Stomach (tissue), 9 donors: Measurements from ENCODE around the gene GFAP. TPM values are rescaled to one million over a fixed set of nuclear protein-coding genes. Genes with fewer than 3 reads are reported as not detected.

Source experiments
- DNase-seq, 2 donors: peaks; one replicate each; pipeline versions ENCODE4 v3.0.0 to v3.0.0-alpha.2; 2013 to 2019
- H3K27ac ChIP-seq, 5 donors: fragments of 200-600 bp in 4 of 5; sonication (generic) in 4 of 5; one replicate each; pipeline ENCODE4 v1.5.1; 2013 to 2019; ENCODE audit warnings: mild to moderate bottlenecking in 1 of 5, moderate library complexity in 1 of 5
- H3K27me3 ChIP-seq, 3 donors: fragments of 200-600 bp; sonication (generic); one replicate each; pipeline ENCODE4 v1.5.1; 2017 to 2019; ENCODE audit warnings: mixed run types in 1 of 3
- H3K36me3 ChIP-seq, 4 donors: fragments of 200-600 bp; sonication (generic); 1 replicate in 3 of 4; 2 replicates in 1 of 4; pipeline ENCODE4 v1.5.1; 2016 to 2019
- H3K4me1 ChIP-seq, 4 donors: fragments of 200-600 bp; sonication (generic); one replicate each; pipeline ENCODE4 v1.5.1; 2016 to 2019
- H3K4me3 ChIP-seq, 4 donors: fragments of 200-600 bp; sonication (generic) in 3 of 4; one replicate each; pipeline ENCODE4 v1.5.1; 2016 to 2019; ENCODE audit warnings: mild to moderate bottlenecking in 1 of 4
- H3K9me3 ChIP-seq, 4 donors: fragments of 200-600 bp; sonication (generic); one replicate each; pipeline ENCODE4 v1.5.1; 2016 to 2019
- EP300 ChIP-seq: sonication (generic); formaldehyde crosslinking; IDR thresholded peaks from one replicate; pipeline ENCODE4 v1.6.1; 2017; ENCODE audit warnings: antibody characterized with exemption
- POLR2A ChIP-seq, 4 donors: fragments of 450-650 bp; IDR thresholded peaks; one replicate each; pipeline ENCODE4 v1.6.1; 2016; ENCODE audit warnings: antibody characterized with exemption in 4 of 4, control low read depth in 2 of 4, mild to moderate bottlenecking in 1 of 4, moderate library complexity in 1 of 4
- POLR2AphosphoS5 ChIP-seq, 3 donors: sonication (generic); formaldehyde crosslinking; IDR thresholded peaks; one replicate each; pipeline ENCODE4 v1.6.1; 2016; ENCODE audit warnings: antibody characterized with exemption in 3 of 3
- WGBS, 5 donors: extraction: QIAGEN DNeasy Blood & Tissue Kit in 3 of 5; methylation state at CpG; one replicate each; pipeline versions ENCODE4 v1.1.5 to v1.1.7; 2013 to 2018; 5-methylcytosine and 5-hydroxymethylcytosine counted together
- intact Hi-C: fragments of 100-400 bp; cut with DNase I; formaldehyde crosslinking; loops from one replicate; pipeline ENCODE4 v1.15.1; 2023; ENCODE audit warnings: low total_unique reads
- polyA plus RNA-seq, 3 donors: library from polyadenylated mRNA; stranded (reverse); fragments of 200-250 nt; gene quantifications; one replicate each; pipeline ENCODE4 v1.2.3, GENCODE V29; 2013
- total RNA-seq, 5 donors: library from RNA; depleted of rRNA; stranded (reverse); fragments of >200 nt; gene quantifications; one replicate each; pipeline versions ENCODE4 v1.1.0 to v1.2.3, GENCODE V29; 2014 to 2016
- TF ChIP-seq, protein P1 (sequence below), 7 experiments: fragments of 450-650 bp in 4 of 7; fragments of 200-600 bp in 3 of 7; sonication (generic) in 3 of 7; IDR thresholded peaks; one replicate each; pipeline ENCODE4 v1.5.1; 2016 to 2019; ENCODE audit warnings: antibody characterized with exemption in 7 of 7, control low read depth in 2 of 7, mild to moderate bottlenecking in 1 of 7
- donor health status: healthy with polysubstance abuse.
- donor health status: Bipolar disorder and iron deficiency.
- donor health status: healthy.

GFAP gene
- total and polyA plus RNA-seq, 8 donors = 0.15 to 9.7 (median 0.80) TPM; not detected in 4

DNA sequence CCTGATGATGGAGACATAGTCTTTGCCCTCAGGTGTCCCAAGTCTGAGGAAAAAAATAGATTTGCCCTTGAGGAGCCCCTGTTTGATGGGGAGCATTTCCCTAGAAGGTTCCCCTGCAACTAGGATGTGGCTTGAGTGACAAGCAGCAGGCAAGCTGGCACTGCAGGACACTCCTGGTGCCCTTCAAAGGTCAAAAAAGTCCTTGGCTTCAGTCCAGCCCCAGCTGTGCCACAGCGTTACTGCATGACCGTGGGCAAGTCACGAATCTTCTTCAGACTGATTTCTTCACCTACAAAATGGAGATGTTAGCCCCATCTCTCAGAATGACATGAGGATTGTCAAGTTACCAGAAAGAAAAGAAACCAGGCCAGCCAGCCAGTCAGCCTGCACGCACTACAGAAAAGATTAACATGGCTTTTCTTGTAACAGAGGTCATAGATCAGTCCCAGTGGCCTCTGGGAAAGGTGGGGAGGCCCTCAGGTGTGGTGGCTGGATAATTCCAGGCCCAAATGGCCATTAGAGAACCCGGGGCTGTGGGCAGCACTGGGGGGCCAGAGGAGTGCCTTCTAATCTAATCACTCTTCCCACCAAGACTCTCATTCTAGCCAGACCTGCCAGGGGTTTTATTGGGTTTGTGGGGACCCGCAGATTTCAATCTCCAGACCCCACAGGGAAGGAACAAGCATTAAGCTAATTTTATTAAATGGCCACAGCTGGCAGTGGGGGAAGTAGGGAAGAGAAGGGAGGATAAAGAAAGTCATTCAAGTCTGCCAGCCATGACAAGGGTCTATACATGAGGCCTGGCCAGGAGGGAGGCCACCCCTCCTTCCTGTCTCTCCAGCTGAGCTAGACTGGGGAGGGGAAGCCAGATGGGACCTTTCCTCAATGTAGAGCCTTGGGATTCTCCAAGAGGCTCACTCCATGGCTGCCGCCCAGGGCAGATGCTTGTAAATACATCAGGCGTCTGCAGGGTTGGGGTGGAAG lies 42.0 kb upstream of the GFAP start:
- H3K27me3 ChIP-seq = peaks cover 8 to 55% (median 16%) of the 10 kb centered on the region in 3 donors
- DNase-seq = peak in 1 of 2 donors; percentile 57
- TF ChIP-seq EP300 (no peak), POLR2A (IDR thresholded peaks at IDR 0.05) (no peak), POLR2AphosphoS5 (IDR thresholded peaks at IDR 0.05) (no peak)
- TF ChIP-seq, protein P1, sequence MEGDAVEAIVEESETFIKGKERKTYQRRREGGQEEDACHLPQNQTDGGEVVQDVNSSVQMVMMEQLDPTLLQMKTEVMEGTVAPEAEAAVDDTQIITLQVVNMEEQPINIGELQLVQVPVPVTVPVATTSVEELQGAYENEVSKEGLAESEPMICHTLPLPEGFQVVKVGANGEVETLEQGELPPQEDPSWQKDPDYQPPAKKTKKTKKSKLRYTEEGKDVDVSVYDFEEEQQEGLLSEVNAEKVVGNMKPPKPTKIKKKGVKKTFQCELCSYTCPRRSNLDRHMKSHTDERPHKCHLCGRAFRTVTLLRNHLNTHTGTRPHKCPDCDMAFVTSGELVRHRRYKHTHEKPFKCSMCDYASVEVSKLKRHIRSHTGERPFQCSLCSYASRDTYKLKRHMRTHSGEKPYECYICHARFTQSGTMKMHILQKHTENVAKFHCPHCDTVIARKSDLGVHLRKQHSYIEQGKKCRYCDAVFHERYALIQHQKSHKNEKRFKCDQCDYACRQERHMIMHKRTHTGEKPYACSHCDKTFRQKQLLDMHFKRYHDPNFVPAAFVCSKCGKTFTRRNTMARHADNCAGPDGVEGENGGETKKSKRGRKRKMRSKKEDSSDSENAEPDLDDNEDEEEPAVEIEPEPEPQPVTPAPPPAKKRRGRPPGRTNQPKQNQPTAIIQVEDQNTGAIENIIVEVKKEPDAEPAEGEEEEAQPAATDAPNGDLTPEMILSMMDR (IDR thresholded peaks at IDR 0.05) = no peak
- H3K36me3 ChIP-seq = no peaks in the 10 kb centered on the region
- intact Hi-C loops = no loop called here
- 66 to 73% (median 68%) methylated on average over 8 of the region's 8 CpGs for WGBS, 5 donors
- H3K4me3 ChIP-seq = no peak overlapping the region
- no peaks in the 10 kb centered on the region for H3K9me3 ChIP-seq
- H3K4me1 ChIP-seq = peaks cover 8 to 11% (median 10%) of the 10 kb centered on the region in 4 donors
- H3K27ac ChIP-seq = no peak overlapping the region

DNA sequence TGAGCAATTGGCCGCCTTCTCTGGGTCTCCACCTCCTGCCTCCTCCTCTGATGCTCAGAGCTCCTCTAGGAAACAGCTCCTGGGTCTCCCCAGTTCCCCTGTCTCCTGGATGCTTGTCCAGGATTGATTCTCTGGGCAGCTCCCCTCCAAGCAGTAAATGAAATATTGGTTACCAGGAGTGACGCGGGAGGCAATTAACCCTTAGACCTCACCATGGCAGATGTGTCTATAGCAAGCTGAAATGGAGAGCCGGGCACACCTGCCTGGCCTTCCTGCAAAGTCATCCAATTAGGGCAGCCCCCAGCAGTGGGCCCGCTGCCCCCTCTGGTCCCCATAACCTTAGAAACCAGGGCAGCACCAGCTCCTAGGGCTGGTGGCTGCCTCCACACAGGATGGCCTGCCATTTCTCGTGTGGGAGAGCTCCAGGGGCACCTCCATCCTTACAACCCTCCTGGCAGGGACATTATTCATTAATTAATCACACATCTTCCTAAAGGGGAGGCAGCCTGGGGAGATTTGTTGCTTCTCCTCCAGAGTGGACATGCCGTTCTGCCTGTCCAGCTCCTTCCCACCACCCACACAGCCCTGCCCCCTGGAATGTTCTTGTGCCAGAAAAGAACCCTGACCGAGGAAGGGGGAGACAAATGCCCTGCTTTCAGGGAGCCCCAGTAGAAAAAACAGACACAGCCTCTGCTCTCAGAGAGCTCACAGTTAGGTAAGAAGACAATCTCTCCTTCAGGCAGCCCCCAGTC lies 40.5 kb upstream of the GFAP start:
- WGBS, 5 donors = 63 to 75% (median 68%) methylated on average over 8 of the region's 8 CpGs
- DNase-seq = no peak

DNA sequence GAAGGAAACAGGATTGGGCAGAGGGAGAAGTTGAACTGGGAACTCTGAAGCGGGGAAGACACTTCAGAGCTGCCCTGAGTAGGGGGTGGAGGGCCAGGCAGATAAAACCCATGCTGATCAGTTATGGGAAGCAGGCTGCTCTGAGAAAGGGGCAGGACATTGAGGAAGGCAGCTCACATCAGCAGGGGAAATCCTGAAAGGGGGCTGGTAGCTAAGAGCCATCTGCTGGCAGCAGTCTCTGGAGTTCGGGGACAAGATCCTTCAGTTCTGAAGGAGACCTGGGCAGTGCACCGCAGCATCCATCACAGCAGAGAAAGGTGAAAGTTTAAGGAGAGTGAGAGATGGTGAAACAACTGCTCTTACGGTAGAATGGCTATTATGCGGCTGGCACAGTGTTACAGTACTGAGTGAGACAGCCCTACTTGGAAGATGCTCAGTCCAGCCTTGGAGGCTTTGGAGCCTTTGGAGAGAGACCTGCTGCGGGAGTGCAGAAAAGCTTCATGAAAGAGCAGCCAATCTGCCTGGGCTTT lies 37.7 kb upstream of the GFAP start:
- WGBS, 5 donors = 63 to 76% (median 70%) methylated on average over 6 of the region's 6 CpGs
- TF ChIP-seq, protein P1 (IDR thresholded peaks at IDR 0.05) = no peak
- TF ChIP-seq POLR2A (IDR thresholded peaks at IDR 0.05) (no peak), EP300 (no peak)
- Histone ChIP-seq H3K9me3 (no peaks in the 10 kb centered on the region), H3K4me3 (no peak overlapping the region), H3K36me3 (no peaks in the 10 kb centered on the region), H3K27me3 (peaks cover 0 to 18% (median 0%) of the 10 kb centered on the region in 3 donors), H3K27ac (no peak overlapping the region), H3K4me1 (peaks cover 0 to 5% (median 4%) of the 10 kb centered on the region in 4 donors)
- intact Hi-C loops = no loop called here
- no peak for DNase-seq

More for the DNA sequence above, 40.5 kb upstream of the GFAP start:
- TF ChIP-seq POLR2AphosphoS5 (IDR thresholded peaks at IDR 0.05) = no peak
- TF ChIP-seq, protein P1 (IDR thresholded peaks at IDR 0.05) = no peak
- H3K4me3 ChIP-seq = no peak overlapping the region
- H3K36me3 ChIP-seq = no peaks in the 10 kb centered on the region
- H3K27ac ChIP-seq = no peak overlapping the region
- H3K9me3 ChIP-seq = no peaks in the 10 kb centered on the region
- H3K27me3 ChIP-seq = peaks cover 8 to 46% (median 16%) of the 10 kb centered on the region in 3 donors
- peaks cover 8 to 11% (median 10%) of the 10 kb centered on the region in 4 donors for H3K4me1 ChIP-seq
- intact Hi-C loops = no loop called here

DNA sequence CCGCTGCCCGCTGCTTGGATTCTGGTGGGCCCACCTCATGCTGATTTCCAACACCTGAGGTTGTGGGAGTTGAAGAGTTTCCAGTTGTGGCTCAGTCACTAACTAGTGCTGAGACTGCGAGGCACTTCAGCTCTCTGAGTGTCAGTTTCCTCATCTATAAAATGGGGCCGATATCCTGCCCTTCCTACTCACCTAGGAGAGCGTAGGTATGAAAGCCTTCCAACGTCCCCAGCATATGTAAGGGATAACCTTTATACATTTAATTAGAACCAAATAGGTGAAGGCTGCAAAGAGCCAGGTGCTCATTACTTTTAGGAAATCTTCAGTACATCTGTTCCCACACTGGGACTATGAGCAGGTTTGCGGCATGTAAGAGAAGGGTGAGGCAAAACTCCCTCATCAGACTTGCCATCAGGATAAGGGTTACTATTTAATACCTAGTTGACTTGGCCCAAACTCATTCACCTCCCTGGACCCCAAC lies 33.1 kb upstream of the GFAP start:
- WGBS, 5 donors = 58 to 67% (median 62%) methylated on average over 6 to 7 of the region's 7 CpGs
- peaks cover 5 to 19% (median 16%) of the 10 kb centered on the region in 4 donors for H3K4me1 ChIP-seq
- H3K36me3 ChIP-seq = no peaks in the 10 kb centered on the region
- peak overlapping the region in 3 of 5 donors; percentile 56 to 75 (median 65) for H3K27ac ChIP-seq
- peak overlapping the region; percentile 47 to 92 (median 56) for H3K4me3 ChIP-seq
- DNase-seq = no peak
- no peaks in the 10 kb centered on the region for H3K9me3 ChIP-seq
- H3K27me3 ChIP-seq = peaks cover 0 to 11% (median 0%) of the 10 kb centered on the region in 3 donors
- intact Hi-C loops = no loop called here
- TF ChIP-seq, protein P1 (IDR thresholded peaks at IDR 0.05) = no peak
- TF ChIP-seq EP300 = no peak
- TF ChIP-seq POLR2AphosphoS5 (IDR thresholded peaks at IDR 0.05) = no peak
- TF ChIP-seq POLR2A (IDR thresholded peaks at IDR 0.05) = no peak
